HG03103 (cell line): ENCODE results near the gene KLHL28.
A peak's percentile ranks its signal among the peaks of the same experiment; 100 is the strongest.

Experiments
- ATAC-seq: cut with Tn5 transposase; IDR thresholded peaks from one replicate; pipeline ENCODE4 v1.9.1; 2021; ENCODE audit warnings: low read depth; ENCODE audit not compliant: unreplicated experiment

The KLHL28 gene

DNA sequence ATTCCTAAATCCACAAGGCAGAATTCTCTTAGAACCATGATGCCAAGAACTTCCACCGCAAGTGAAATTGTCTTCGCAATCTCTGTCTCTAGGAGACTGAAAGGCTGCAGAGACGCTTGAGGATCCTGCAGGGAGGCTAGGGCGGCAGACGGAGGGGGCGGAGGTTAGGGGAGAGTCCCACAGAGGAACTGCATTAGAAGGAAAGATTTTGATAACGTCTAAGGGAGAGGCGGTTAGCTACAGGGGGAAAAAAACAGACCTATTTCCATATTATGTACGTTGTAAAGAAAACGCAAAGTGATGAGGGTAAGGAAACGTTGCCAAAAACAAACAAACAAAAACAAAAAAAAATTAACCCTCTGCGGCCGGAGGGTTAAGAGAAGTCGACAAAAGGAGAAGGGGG, 595 bp downstream of the KLHL28 start:
- ATAC-seq: peak; percentile 15

DNA sequence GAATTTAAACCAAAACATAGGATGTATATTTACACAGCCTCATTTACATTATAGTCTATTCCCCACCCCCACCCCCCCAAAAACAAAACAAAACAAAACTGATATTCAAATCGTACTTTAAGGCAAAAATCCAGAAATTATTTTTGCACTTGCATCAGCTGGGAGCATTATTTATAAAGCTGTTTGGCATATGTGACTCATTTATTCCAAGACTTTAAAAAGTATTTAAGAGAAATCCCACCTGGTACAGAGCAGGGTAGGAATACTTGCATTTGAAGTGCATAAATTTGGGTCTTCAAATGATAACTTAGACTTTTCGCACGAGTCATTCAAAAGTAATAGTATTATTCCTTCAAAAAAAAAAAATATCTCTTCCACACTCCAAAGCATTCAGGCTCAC, 1.1 kb downstream of the KLHL28 start:
- ATAC-seq: no peak

DNA sequence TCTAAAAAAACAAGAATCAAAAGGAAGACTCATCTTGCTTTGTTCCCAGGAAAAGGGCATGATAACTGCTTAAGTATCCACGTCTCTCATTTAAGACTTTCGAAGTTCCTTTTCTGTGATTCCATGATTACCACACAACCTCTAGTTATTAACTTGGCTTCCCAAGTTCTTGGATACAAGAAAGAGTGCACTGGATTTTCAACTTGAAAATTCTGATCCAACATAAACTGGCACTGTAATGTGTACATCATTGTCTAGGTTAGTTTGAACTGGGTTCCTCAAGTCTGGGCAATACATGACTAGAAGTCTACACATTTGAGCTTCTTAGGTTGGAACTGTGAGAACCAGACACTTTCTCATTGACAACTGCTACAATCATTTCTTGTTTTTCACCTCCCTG, 1.6 kb downstream of the KLHL28 start:
- no peak for ATAC-seq

DNA sequence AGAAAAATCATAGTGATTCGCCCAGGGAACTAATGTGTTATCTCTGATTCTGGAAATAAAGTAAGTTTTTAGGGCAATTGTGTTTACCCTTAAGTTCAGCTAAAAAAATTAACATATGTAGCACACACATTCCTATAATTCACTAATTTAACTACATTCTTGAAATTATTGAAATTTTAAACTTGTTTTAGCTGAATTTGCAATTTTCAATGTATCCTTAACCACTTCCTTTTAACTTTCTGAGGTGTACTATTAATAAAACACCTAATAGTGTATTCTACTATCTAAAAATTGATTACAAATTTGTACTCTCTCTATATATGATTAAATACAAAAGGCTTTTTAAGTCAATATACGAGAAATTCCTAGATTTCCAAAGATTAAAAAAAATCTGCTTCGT, 2.2 kb downstream of the KLHL28 start:
- ATAC-seq: no peak

DNA sequence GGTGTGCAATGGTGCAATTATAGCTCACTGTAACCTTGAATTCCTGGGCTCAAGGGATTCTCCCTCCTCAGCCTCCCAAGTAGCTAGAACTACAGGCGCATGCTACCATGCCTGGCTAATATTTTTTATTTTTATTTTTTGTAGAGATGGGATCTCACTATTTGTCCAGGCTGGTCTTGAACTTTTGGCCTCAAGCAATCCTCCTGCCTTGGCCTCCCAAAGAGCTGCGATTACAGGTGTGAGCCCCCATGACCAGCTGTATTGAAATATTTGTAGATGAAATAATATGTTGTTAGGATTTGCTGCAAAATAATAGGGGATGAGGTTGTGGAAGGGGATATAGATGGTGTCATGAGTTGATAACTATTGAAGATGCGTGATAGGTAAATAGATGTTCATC, 4.9 kb downstream of the KLHL28 start:
- no peak for ATAC-seq

DNA sequence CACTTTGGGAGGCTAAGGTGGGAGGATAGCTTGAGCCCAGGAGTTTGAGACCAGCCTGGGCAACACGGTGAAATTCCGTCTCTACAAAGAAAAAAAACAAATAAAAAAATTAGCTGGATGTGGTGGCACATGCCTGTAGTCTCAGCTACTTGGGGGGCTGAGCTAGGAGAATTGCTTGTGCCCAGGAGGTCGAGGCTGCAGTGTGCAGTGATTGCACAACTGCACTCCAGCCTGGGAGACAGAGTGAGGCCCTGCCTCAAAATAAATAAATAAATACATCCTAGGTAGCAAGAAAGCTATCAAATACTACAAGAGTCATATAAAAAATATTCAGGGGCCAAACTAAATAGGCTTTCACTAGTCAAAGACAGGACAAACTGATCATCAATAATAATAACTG, 6.2 kb downstream of the KLHL28 start:
- no peak for ATAC-seq

DNA sequence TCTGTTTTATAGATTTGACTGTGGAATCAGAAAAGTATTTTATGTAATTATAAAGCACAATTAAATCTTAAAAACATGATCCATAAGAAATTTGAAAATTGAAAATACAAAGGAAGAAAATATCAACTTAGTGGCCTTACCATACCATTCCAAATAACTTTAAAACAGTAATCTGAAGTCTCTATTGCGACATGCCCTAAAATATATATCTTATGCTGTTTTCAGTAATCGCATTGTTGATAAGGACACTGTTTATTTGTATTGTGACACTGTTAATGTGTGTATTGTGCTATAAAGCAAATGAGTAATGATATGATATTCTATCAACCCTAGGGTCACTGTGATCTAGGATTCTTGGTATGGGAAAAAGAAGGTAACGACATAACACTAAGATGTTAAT, 7.0 kb downstream of the KLHL28 start:
- ATAC-seq: no peak

DNA sequence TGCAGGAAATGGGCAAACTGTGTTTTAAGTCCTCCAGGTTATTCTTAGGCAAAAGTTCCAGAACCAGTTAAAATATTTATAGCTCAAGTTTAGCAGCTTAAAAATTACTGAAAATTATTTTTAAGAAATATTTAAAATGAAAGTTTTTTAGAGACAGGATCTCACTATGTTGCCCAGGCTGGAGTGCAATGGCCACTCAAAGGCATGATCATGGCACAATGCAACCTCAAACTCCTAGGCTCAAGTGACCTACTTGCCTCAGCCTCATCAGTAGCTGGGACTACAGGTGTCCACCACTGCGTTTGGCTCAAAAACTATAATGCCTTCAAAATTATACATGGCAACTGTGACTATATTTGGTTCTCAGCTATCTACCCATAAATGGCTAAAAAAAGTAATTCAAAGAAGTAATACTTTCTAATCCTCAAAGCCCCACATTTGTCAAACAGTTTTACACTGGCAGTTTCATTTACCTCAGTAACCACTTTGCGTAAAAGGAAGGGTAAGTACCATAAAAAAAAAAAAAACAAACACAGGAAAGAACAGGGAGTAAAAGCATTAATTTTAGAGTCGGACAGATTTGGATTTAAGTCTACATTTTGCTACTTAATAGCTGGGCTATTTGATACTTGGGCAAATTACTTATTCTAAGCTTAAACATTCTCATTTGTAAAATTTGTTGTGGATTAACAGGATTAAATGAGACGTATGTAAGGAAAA, 9.2 kb downstream of the KLHL28 start:
- no peak for ATAC-seq

DNA sequence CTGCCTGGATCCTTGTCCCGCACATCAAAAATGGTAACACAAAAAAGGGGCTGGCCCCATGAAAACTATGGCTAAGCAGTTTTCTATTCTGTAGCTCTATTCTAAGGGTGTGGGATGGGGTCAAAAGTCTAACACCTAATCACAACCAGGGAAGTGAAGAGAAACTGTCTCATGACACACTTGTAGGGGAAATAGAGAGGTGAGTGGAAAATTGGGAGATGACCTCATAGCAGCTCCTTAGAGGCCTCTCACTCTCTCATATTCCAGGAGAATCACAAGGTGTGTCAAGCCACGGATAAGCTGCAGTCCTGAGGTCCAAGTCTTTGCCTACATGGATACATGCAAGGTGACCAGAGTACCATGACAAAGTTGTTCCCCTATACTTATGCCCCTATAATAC, 10.7 kb downstream of the KLHL28 start:
- ATAC-seq: no peak

DNA sequence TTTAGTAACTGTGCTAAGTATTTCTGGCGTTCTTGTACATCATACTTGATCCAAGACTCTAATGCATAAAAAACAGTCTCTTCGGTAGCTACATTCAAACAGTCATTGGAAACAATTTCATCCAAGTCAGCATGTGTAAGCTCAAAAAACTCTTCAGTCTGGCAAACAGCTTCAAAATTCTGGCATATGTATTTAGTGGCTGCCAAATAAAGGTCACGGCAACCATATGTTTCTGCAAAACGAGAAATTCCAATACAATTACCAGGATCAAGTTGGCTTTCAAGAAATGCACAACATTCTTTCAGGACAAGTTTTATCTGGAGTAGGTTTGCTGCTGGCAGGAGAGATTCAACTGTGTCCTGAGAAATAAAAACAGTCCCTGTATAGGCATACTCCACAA, 16.5 kb downstream of the KLHL28 start:
- ATAC-seq: no peak

DNA sequence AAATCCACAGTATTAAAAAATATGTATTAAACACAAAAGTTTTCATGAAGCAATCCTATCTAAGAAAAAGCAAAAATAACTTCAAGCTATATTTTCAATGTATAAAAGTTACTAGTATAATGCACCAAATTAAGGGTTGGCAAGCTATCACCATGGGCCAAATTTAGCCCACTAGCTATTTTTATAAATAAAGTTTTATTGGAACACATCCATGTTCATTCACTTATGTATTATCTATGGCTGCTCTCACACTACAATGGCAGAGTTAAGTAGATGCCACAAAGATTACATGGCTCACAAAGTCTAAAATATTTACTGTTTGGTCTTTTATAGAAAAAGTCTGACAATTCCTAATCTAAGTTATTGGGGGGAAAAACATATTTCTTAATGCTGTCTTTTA, 17.6 kb downstream of the KLHL28 start:
- no peak for ATAC-seq

DNA sequence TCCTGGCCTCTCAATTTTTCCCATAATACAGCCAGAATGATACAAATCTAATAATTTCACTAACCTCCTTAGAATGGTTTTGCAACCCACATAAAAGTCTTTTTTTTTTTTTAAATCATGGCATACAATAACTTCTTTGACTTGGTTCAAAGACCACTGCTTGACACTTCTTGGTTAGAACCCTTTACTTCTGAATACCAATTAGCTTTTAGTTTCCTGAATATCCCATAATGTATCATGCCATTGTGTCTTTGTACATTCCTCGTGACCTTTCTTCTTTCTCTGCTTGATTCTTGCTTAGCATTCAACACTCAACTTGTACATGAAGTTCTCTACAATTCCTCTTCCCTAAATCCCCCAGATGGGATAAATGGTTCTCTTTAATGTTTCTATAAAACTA, 19.3 kb downstream of the KLHL28 start:
- ATAC-seq: no peak

DNA sequence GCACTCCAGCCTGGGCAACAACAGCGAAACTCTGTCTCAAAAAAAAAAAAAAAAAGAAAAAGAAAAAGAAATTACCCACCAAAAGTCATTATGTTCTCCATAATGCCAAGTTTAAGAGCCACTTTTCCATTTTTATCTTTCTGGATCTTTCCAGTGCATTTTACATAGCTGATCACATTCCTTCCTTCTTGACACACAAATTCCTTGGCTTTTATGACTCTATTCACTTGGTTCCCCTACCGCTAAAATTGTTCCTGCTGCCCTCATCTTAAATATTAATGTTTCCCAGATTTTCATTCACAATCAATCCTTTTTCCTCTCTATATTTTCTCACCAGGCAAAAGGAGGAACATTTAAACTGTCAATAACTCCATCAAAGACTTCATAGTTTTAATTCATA, 20.2 kb downstream of the KLHL28 start:
- no peak for ATAC-seq

DNA sequence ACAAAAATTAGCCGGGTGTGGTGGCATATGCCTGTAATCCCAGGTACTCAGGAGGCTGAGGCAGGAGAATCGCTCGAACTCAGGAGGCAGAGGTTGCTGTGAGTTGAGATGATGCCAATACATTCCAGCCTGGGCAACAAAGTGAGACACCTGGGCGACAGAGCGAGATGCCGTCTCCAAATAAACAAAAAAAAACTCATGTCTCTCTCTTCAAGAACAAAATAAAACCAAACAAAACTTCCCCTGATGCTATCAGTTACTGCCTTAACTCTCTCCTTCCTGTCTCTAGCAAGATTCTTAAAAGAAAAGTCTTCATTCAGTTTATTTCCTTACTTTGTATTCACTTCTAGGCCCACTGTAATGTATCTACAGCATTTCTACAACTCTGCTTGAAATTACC, 20.8 kb downstream of the KLHL28 start:
- ATAC-seq: no peak

DNA sequence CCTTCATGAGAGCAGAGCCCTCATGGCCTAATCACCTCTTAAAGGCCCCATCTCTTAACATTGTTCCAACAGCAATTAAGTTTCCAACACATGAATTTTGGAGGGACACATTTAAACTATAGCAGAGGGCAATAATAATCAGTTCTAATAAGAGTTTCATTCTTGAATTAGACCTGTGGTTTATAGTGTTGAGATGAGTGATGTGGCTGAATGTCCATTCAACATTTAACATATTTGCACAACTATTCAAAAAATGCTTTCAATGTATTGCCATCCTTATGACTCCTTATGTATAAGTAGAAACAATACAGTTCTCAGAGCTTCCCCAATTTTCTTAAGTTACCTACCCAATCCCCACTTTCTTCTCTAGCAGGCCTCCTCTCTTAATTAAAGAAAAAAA, 21.5 kb downstream of the KLHL28 start:
- ATAC-seq: no peak

DNA sequence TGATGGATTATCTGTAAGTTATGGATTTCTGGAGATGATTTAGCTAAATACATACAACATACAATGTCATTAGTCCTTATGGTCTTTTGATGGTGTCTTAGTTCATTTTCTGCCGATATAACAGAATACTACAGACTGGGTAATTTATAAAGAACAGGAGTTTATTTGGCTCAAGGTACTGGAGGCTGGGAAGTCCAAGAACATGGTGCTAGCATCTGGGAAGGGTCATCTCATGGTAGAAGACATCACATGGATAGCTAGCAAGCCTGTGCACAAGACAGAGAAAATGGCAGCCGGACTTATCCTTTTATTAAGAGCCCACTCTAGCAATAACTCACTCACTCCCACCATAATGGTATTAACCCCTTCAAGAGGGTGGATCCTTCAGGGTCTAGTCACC, 24.2 kb downstream of the KLHL28 start:
- ATAC-seq: no peak

DNA sequence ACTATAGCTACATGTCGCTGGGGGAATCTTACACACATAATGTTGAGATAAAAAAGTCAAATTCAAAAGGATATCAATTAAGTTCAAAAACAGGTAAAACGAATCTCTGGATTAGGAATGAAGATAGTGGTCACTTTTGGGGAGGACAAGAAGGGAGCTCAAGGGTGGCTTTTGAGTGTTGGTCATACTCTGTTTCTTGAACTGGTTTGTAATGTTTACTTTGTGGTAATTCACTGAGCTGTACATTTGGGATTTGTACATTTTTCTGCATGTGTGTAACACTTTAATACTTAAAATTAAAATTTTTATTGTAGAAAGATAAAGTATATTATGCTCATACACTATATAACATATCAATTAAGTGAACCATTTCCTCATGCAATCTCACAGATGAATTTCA, 26.6 kb downstream of the KLHL28 start:
- no peak for ATAC-seq

DNA sequence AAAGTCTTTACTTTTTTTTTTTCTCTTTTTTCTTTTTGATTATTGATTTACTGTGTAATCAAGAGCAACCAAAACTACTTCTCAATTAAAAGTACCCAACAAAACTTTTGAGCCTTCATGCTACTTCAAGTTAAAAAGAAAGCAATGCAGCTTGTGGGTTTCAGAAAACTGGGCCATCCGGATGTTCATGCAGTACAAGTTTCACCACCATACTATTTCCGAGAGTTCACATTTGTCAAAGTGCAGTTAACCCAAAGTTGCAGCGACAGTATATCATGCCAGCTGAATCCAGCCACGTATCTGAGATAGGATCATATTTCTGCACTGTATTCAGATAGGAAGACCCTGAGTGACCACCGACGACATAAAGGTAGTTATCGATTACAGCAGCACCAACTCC, 33.0 kb downstream of the KLHL28 start:
- no peak for ATAC-seq

DNA sequence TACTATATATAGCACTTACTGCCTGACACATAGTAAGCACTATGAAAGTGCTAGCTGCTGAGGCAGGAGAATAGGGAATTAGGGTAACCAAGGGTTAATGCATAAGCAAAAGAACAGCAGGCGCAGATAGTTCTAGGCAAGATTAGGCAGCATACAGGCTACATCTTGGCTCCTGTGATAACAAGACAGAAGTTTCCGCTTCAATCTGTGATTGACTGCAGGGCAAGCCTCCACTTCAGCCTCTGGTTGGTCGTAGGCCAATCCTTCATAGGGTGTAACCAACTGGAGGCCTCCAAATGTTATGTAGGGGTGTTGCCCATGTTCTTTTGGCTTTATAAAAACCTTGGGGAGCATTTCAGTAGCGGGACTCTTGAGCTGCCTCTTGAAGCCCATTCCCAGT, 46.9 kb downstream of the KLHL28 start:
- no peak for ATAC-seq

DNA sequence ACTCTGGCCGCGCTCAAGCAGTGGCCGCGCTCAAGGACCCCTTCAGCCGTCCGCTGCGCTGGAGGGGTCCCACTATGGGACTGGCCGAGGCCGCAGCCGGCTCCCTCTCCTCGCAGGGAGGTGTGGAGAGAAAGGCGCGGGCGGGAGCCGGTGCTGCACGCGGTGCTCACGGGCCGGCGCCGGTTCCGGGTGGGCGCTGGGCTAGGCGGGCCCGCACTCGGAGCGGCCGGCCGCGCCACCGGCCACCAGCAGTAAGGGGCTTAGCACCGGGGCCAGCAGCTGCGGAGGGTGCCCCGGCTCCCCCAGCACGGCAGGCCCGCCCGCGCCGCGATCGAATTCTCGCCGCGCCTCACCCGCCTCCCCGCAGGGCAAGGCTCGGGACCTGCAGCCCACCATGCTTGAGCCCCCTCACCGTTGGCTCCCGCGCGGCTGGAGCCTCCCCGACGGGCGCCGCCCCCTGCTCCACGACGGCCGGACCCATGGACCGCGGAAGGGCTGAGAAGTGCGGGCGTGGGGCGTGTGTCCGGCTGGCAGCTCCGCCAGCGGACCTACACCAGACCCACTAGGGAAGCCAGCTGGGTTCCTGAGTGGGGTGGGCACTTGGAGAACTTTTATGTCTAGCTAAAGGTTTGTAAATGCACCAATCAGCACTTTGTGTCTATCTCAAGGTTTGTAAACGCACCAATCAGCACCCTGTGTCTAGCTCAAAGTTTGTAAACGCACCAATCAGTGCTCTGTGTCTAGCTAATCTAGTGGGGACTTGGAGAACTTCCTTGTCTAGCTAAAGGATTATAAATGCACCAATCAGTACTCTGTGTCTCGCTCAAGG, 49.5 kb downstream of the KLHL28 start:
- ATAC-seq: no peak

DNA sequence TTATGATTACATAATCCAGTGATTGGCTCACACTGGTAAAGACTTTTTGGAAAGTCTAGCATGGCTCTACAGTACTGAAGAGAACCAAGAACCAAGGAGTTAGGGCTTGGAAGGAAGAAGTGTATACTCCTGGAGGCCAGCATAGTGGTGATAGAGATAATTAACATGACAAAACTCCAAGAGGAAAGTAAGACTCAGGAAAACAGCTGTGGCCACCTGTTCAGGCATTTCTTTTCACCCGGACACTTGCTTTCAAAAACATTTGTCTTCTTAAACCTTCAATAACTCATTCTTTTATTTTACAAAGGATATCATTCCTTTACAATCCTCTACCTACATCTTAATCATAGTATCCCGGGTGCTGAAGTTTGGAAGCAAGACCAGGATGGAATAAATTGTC, 50.9 kb downstream of the KLHL28 start:
- ATAC-seq: no peak

DNA sequence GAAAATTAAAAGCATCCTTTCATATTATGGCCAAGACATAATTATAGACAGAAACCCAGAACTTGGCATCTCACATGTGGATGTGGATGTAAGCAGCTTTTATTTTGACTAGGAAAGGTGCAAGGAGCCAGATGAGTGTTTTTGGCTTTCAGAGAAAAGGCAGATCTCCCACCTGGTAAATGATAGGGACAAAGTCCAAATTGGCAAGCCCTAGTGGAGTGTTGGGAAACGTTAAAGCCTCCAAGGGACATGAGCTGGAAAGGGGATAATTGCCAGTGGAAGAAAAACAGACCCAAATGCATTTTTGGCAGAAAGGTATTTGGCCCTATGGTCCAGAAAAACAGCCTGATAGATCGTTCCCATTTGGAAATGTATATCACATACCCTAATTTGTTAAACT, 60.1 kb downstream of the KLHL28 start:
- no peak for ATAC-seq
